ENCODE results near the gene GYPC. TPM values are rescaled to one million over a fixed set of nuclear protein-coding genes. Genes with fewer than 3 reads are reported as not detected.
"Not testable (repeated sequence)": the region's sequence is repeated elsewhere in the genome, so short reads cannot be mapped to it uniquely, and the experiment has no call there.

The GYPC gene
- total RNA-seq, 1 donor, result 468 TPM

DNA sequence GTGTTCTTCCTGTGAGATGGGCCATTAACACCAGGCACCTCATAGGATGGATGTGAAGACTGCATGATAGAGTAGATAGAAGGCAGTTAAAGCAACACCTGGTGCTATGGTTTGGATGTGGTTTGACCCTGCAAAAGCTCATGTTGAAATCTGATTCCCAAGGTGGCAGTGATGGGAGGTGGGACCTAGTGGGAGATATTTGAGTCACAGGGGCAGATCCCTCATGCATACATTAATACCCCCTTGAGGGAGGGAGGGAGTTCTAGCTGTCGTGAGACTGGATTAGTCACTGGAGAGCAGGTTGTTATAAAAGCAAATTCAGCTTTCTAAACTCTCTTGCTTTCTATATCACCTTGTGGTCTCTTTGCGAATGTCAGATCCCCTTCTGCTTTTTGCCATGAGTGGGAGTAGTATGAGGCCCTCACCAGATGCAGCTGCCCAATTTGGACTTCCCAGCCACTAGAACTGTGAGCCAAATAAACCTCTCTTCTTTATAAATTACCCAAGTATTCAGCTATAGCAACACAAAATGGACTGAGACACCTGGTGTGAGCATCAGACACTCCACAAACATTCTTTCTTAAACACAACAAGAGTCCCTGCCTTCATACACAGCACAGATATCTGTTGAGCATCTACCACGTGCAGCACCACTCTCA lies 37.1 kb downstream of the GYPC start:
- not testable (repeated sequence) for DNase-seq (ENCODE audit: low read depth in 2 of 3, low spot score in 2 of 3)

DNA sequence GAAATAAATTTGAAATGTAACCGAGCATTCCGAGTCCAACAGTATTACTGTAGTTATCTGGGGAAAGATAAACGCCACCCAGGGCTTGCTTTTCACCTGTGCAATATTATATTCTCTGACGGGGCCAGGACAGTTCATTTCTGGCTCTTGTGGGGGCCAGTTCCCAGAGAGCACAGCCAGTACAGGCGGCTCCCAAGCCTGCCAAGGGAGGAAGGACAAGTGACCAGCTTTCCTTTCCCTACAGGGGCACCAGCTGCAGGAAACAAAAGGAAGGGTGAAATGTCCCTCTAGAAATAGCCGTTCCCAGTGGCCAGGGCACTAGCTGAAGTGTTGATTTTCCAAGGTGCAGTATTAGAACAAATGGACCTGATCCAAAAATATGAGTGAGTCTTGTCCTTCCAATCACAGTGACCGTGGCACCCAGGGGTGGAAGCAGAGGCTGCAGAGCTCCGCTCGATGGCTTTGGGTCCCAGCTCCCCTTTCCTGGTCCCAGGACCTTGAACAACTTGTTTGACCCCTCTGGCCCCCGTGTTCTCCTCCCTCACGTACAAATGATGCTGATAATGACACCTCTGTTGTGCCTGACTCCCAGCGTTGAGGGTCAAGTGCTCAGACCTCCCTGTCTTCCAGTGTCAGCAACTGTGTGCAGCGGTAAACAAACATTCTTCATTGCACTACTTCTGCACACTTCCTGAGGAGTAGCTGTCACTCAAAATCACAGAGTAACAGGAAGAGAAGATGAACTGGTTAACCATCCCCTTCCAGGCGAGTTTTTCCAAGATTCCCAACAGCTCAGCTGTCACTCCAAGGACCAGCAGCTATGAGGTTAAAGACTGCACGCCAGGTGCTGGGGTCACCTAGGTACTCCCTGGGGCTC lies 40.9 kb downstream of the GYPC start:
- no peak for DNase-seq (ENCODE audit: low read depth in 2 of 3, low spot score in 2 of 3)

DNA sequence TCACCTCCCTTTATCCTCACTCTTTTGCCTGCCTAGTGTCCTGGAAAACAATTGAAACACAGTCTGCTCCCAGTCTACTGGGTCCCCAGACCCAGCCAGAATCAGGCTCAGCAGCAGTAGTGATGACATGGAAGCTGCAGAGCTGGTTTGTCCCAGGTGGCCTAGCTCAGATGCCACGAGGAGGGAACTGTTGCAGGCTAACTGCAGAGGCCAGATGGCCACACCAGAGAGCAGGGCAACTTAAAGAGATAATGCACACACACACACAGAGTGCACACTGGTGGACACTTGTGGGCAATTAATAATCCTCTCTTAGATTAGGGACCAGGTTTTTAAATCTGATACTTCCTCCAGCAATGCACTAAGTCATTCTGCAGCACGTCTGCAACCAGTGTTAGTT lies 42.4 kb downstream of the GYPC start:
- DNase-seq (ENCODE audit: low read depth in 2 of 3, low spot score in 2 of 3), result no peak

DNA sequence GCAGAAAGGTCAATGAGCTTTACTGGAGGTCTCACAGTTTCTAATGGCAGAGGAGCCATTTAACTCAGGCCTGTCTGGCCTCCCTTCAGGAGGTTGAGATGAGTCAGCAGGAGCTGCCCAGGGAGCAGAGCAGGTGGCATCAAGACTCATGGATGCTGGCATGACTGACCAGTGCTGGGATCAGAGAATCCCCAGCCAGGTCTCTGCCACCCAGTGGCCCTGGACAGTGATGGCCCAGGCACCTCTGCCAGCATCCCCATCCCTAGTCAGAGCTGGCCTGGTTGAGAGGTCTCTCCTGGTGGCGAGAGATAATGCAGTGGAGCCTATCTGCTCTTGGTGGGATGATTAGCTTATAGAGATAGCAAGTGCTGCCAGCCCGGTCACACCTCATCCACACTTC lies 43.1 kb downstream of the GYPC start:
- DNase-seq (ENCODE audit: low read depth in 2 of 3, low spot score in 2 of 3), result no peak

DNA sequence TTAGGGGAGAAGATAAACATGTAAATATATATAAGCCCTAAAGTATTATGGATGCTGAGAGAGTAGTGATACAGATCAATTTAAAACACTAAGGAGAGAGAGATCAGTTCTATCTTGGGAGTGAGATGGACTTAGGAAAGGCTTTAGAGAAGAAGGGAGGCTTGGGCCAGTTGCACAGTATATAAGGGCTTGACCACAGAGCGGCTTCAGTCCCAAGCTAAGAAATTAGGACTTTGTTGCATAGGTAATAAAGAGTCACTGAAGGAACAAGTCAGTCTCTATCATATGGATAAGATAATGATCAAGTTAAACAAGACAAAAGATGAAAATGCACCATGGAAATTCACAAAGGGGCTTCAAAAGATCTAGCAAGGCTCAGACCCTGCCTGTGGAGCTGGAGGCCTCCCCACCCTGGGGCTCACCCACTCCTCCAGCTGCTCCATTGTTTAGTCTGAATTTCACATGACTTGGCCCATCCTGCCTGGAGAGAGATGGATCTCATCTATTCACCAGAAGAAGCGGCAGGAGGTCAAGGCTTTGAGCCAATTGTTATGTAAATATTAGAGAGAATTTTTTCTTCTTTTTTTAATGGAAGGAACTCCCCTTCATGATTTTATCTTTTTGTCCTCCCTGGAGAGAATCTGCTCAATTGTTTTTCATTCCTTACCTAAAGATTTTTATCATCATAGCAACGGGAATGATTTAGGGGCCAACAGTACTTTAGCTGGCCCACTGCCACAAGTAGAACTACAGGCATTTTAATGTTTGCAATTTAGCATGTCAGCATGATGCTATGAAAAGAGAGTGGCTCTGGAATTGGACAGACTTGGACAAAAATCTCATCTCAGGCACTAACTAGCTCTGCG lies 44.0 kb downstream of the GYPC start:
- DNase-seq (ENCODE audit: low read depth in 2 of 3, low spot score in 2 of 3), result no peak

DNA sequence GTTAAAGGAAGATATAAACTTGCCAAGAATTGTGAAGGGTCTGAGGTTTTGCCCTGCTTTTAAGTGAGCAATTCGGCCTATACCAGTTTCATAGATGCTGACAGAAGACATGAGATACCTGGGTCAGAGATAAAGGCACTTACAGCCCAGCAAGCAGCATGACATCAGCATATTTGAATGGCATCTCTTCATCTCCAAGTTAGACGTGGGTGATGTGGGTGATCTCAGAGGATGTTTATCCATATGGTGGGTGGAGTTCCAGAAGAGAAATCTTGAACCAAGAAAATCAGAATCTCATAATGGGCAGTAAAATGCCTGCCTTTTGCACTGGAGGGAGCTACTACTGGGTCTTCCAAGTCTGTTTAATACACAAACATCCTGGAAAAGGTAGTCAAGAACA lies 44.7 kb downstream of the GYPC start:
- DNase-seq (ENCODE audit: low read depth in 2 of 3, low spot score in 2 of 3), result no peak

DNA sequence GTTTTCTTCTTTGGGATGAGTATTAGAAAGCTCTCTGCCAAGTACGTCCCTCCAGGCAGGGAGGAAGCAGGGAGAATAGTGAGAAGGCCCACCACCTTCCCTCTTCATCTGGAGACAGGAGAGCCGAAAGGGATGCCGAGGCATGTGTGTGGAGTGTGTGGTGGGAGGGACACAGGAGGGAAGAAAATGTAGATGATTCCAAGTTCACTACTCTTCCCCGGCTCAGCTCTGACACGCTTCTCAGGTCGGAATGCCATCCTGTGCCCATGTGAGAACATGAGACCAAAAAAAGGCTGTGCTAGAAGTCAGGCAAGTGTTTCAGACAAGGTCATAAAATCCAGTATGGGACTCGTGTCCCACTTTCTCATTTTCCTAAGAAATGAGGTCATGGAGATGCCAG lies 47.4 kb downstream of the GYPC start:
- DNase-seq (ENCODE audit: low read depth in 2 of 3, low spot score in 2 of 3), result no peak

DNA sequence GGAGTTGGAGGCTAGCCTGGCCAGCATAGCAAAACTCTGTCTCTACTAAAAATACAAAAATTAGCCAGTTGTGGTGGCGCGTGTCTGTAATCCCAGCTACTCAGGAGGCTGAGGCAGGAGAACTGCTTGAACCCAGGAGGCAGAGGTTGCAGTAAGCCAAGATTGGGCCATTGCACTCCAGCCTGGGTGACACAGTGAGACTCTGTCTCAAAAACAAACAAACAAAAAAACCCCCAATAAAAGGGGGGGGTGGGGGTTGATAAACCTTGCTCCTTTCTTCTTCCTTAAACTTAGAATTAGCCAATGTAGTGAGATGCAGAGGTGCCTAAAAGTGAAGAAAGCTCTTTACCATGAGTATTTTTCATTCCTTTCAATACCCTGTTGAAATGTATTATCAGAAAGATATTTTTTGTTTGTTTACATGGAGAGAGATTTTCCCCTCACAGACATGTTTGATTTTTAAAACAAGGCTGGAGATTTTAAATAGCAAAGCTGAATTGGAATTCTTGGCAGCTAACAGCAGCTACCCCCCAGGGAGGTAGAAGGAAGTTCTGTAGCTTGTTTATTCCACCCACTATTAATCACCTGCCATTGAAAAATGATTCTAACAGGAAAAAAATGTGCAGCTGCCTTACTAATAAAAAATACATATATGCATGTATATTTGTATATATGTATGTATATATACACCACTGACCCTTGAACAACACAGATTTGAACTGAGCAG lies 48.6 kb downstream of the GYPC start:
- DNase-seq (ENCODE audit: low read depth in 2 of 3, low spot score in 2 of 3), result no peak

DNA sequence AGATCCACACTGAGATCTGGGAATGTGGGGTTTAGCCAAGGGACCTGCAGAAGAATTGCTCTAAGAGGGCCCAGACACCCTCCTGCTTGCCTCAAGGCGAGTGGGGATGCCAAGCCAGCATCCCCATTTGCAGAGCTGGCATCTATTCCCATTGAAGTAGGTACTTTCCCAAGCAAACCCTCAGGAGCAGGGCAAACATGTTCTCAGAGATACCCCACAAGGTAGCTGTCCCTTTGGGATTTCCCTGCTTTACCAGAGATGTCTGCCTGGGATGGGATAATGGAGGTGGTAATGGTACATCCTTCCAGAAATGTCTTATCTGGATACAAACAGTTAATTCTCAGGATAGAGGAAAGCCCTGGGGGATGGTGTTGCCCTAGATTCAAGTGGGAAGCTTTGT lies 51.2 kb downstream of the GYPC start:
- no peak for DNase-seq (ENCODE audit: low read depth in 2 of 3, low spot score in 2 of 3)

DNA sequence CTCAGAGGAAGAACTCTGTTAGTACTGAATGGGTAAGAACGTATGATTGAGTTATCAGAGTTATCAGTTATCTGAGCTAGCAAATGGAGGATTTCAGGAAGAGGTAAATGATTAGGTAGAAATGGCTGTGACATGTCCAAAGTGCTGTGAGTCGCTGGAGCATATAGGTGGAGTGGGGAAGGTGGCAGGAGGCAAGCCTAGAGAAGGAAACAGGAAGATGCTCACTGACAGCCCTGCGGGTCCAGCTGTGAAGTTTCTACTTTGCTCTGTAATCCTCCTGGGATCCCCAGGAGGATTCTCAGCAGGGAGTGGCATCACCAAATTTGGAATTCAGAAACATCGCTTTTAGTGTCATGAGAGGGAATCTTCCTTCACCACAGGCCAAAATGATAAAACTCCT lies 52.0 kb downstream of the GYPC start:
- no peak for DNase-seq (ENCODE audit: low read depth in 2 of 3, low spot score in 2 of 3)

DNA sequence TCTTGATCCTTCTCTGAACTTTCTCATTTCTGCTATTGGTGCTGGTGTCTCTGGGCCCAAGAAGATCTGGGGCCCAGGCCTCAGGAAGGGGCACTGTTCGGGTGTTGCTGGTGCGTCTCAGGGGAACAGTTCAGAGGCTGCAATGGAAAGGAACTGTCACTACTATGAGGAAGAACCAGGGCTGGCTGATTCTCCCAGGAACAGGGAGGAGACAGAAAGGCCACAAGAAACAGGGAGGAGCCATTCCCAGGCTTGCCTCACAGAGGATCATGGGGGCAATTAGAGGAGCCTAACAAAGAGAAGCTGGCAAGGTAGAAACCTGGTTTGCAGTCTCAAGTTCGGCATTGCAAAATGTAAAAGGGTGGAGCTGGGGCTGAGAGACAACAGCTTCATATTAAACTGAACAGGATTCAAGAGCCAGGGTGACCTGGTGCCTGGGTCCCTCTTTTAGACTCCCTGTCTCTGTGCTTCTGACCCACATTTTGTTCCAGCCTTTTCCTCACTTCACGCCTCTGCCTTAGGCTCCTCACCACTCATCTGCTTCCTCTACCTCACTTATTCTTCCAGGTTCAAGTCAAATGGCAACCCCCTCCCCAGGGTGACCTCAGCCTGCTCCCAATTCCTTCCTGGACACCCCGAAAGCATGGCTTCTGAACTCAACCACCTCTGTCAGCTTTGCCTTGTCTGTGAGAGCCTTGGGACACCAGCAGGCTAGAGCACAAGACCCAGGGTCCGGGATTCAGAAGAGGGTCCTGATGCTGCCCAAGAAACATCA lies 58.4 kb downstream of the GYPC start:
- DNase-seq (ENCODE audit: low read depth in 2 of 3, low spot score in 2 of 3), result no peak

DNA sequence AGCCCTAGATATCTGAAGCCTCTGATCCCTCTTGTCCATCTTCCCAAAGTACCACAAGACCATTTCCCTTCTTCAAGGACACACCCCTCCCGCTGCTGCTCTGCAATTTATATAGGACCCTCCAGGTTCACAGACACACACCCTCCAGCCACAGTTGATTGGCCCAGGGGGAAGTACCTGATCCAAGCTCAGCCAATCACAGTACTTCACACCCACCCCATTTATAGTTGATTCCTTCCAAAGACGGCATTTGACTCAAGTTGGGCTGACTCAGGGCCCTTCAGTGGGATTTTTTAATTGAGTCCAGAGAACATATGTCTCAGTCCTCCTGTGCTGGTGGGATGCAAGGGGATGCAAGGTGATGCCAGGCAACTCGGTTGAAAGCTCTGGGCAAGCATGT lies 59.2 kb downstream of the GYPC start:
- DNase-seq (ENCODE audit: low read depth in 2 of 3, low spot score in 2 of 3), result no peak

DNA sequence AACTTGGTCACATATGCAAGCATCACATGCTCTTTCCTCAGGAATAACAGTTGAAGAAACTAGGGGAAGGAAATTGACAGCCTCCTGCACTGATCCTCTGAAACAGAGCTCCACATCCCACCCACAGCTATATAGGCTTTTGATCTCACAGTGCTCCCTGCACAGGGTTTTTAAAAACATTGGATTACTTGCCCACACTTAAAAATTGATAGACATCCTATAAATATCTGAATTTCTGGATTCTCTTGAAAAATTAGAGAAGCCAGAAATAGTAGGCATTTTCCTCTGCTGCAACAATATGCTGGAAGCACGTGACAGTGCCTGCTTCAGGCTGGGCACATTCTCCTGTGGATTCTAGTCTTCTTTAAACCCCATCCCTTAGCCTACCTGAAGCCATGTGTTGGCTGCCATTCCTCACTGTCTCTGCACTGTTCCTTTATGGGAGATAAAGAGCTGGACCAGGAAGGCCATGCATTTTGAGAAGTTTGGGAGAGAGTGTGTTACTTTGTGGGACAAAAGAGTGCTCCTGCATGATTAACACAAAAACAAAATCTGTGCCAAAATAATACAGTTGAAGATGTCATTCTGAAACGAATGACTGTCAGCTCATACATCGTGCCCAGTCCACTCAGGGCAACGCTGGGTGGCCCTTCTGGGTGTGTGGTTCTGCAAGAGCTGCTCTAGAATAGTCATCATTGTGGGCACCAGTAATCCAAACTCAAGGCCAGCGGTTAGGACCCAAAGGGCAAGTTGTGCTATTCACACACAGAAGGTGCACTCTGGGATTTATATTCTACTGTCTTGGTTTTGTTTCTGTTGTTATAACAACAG lies 59.8 kb downstream of the GYPC start:
- DNase-seq (ENCODE audit: low read depth in 2 of 3, low spot score in 2 of 3), result no peak

DNA sequence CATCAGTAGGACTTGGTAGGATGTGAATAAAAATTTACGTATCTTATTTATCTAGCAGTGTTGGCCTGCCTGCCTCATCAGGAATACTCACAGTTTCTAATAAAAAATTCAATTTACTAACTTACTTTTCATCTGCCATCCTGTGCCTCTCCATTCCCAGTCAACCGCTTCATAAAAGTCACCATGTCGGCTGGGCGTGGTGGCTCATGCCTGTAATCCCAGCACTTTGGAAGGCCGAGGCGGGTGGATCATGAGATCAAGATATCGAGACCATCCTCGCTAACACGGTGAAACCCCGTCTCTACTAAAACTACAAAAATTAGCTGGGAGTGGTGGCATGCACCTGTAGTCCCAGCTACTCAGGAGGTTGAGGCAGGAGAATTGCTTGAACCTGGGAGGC lies 61.3 kb downstream of the GYPC start:
- not testable (repeated sequence) for DNase-seq (ENCODE audit: low read depth in 2 of 3, low spot score in 2 of 3)

DNA sequence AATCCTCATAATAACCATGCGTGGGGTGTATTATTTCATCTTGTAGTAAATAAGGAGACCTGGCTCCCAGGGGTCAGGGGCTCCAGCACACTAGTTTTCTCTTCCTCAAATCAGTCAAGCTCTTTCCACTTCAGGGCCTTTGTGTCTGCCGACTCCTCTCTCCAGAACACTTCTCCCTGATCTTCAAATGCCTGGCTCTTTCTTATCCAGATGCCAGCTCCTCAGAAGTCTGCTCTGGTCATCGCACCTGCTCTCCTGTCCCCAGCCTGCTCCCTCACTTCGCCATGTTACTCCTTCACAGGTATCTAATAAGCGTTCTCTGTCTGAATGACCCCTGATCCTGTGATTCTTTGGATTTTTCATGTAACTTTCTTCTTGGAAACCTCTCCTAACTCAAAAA lies 62.0 kb downstream of the GYPC start:
- no peak for DNase-seq (ENCODE audit: low read depth in 2 of 3, low spot score in 2 of 3)

DNA sequence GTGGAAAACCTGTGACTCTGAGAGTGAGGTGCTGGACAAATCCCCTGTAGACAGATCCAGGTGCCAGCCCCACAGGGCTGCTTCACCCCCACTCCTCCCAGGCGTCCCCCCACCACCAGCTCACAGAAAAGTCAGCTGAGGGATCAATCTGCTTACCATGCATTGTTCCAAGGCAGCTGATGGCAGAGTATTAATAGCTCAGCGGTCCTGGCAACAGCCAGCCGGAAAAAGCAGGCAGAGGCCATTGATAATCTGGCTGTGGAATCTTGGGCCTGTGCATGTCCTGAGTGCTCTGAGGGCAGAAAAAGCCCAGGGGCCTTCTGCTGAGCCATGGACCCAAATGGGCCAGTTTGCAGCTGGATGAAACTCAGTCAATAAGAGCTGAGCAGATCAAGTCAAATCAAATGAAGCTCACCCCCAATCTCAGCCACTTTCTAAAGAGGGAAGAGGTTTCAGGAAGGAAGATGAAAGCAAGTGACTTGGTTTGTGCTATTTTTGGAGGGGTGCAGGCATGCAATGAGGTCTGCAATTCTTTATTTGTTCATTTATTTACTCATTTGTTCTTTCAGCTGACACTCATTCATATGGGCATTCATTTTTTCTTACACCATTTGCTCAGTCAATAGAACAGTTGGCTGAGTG lies 63.4 kb downstream of the GYPC start:
- no peak for DNase-seq (ENCODE audit: low read depth in 2 of 3, low spot score in 2 of 3)

DNA sequence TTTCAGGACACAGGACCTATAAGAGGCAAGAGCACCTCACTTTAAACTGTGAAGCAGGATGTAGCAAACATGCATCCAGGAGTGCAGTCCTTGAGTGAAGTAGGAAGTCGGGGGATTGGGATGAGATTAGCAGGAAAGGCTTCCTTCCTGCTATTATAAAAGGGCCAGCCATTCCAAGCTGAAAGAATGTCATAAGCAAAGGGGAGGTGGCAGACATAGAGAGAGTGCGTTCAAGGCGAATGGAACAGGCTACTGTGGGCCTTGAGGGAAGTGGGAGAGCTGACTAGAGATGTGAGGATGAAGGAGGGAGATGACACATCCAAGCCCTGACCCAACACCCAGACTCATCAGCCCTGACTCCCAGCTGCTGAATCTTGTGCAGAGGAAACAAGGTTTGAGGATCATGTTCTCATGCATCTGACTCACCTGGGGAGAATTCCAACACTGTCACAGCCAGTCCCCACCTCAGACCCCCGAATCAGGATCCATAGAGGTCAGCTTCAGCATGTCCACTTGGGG lies 63.9 kb downstream of the GYPC start:
- DNase-seq (ENCODE audit: low read depth in 2 of 3, low spot score in 2 of 3), result no peak

DNA sequence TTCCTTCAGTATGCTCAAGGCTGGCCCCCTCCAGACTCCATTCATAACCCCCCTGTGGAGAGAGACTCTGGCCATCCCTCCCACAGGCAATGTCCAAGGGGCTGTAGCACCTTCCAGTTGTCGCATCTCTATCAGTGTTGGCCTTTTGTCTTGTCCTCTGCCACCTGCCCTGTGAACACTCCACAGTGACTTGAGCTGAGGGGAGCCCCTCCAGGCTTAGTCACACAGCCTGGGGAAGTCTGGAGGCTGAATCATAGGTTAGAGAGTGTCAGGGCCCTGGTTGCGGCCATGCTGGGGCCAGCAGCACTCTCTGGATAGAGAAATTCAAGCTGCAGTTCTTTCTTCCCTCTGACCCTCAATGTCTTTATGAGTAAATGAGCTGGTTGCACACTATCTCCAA lies 64.7 kb downstream of the GYPC start:
- DNase-seq (ENCODE audit: low read depth in 2 of 3, low spot score in 2 of 3), result no peak

All from hematopoietic multipotent progenitor cell (in vitro differentiated cells).